CD4-positive, alpha-beta T cell treated with Interleukin-15 for 1 hour (primary cell): ENCODE results near the gene PNMT.

ENCODE experiments used
- DNase-seq: peaks from one replicate; pipeline ENCODE4 v3.0.0-alpha.2; 2020

The PNMT gene

GRCh38 chr17:39672522-39673334 lies 4.5 kb downstream of the PNMT start:
- no peak for DNase-seq

- DNase-seq, result no peak
These were observed 5.3 kb downstream of the PNMT start for GRCh38 chr17:39673335-39674081.

- DNase-seq, result no peak
These were observed 5.9 kb downstream of the PNMT start for GRCh38 chr17:39674179-39674578.

GRCh38 chr17:39674702-39675389 lies 6.6 kb downstream of the PNMT start:
- DNase-seq, result peak; percentile 25

- DNase-seq, result no peak
These were observed 7.3 kb downstream of the PNMT start for GRCh38 chr17:39675390-39676082.

- DNase-seq, result peak; percentile 70
These were observed 8.1 kb downstream of the PNMT start for GRCh38 chr17:39676198-39676819.

- no peak for DNase-seq
These were observed 8.8 kb downstream of the PNMT start for GRCh38 chr17:39677072-39677471.

GRCh38 chr17:39677542-39678339 lies 9.5 kb downstream of the PNMT start:
- no peak for DNase-seq

GRCh38 chr17:39678340-39679116 lies 10.3 kb downstream of the PNMT start:
- DNase-seq, result no peak

- DNase-seq, result peak; percentile 58
These were observed 11.4 kb downstream of the PNMT start for GRCh38 chr17:39679521-39680192.

GRCh38 chr17:39683295-39683939 lies 15.2 kb downstream of the PNMT start:
- DNase-seq, result no peak

- no peak for DNase-seq
These were observed 16.3 kb downstream of the PNMT start for GRCh38 chr17:39684369-39685192.

- DNase-seq, result no peak
These were observed 18.9 kb downstream of the PNMT start for GRCh38 chr17:39687101-39687545.

GRCh38 chr17:39687546-39688474 lies 19.6 kb downstream of the PNMT start, which contains the start of gene PGAP3:
PGAP3 (minus strand) TSS chr17:39688057; CDS start chr17:39688014, 43 bp downstream.
- peak; percentile 90 for DNase-seq

GRCh38 chr17:39688475-39688835 lies 20.2 kb downstream of the PNMT start:
- DNase-seq, result no peak

- DNase-seq, result no peak
These were observed 20.7 kb downstream of the PNMT start for GRCh38 chr17:39688945-39689344.

- no peak for DNase-seq
These were observed 26.3 kb downstream of the PNMT start for GRCh38 chr17:39694593-39694992.
